Vagina (tissue), 2 donors: ENCODE results near the gene RIMOC1.

Source experiments
- CTCF ChIP-seq, 3 experiments: fragments of 450-650 bp in 2 of 3; fragments of 200-600 bp in 1 of 3; sonication (generic) in 1 of 3; IDR thresholded peaks; one replicate each; pipeline ENCODE4 v1.5.1; 2017 to 2019; ENCODE audit warnings: antibody characterized with exemption in 3 of 3, mild to moderate bottlenecking in 2 of 3, moderate library complexity in 2 of 3
- POLR2A ChIP-seq, 2 donors: fragments of 450-650 bp; IDR thresholded peaks; one replicate each; pipeline ENCODE4 v1.6.1; 2017; ENCODE audit warnings: antibody characterized with exemption in 2 of 2, mild to moderate bottlenecking in 2 of 2, moderate library complexity in 2 of 2
- POLR2AphosphoS5 ChIP-seq, 2 donors: sonication (generic); formaldehyde crosslinking; IDR thresholded peaks; one replicate each; pipeline ENCODE4 v1.9.0; 2017; ENCODE audit warnings: antibody characterized with exemption in 2 of 2, mild to moderate bottlenecking in 2 of 2, low read depth in 1 of 2; ENCODE audit not compliant: insufficient read depth in 1 of 2

DNA sequence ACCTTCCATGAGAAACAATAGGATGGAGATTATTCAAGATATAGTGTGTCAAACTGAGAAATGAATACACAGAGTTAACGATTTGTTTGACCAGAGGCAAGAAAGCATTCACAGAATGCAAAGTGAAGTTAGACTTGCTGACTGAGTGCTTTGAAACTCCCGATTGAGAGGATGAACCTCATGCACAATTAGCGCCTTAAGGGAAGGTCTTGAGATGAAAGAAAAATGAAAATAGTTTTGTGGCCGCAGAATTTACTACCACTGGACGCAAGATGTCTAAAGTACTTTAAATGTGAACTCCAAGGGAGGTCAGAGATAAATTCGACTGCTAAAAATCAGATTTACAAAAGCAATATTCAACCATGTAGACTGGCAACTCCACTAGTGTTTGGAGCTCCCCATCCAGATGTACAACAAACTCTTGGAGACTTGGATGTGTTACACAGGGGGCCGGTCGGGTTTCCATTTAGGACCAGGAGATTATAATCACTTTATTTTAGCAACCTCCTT is 707 bp upstream of the RIMOC1 start:
- TF ChIP-seq CTCF (IDR thresholded peaks at IDR 0.05) (no peak), POLR2A (IDR thresholded peaks at IDR 0.05) (no peak), POLR2AphosphoS5 (IDR thresholded peaks at IDR 0.05; ENCODE audit: insufficient read depth in 1 of 2, low read depth in 1 of 2) (no peak)
